ENCODE data around the gene IDUA.

Gene IDUA

GRCh38 chr4:955931-956381 lies 30.9 kb upstream of the IDUA start:
- no peak for DNase-seq (ENCODE audit: low read depth in 2 of 3, low spot score in 1 of 3)

- no peak for DNase-seq (ENCODE audit: low read depth in 2 of 3, low spot score in 1 of 3)
Observed at GRCh38 chr4:956531-957230, 30.2 kb upstream of the IDUA start.

GRCh38 chr4:957231-957580 lies 29.6 kb upstream of the IDUA start:
- no peak for DNase-seq (ENCODE audit: low read depth in 2 of 3, low spot score in 1 of 3)

- no peak for DNase-seq (ENCODE audit: low read depth in 2 of 3, low spot score in 1 of 3)
Observed at GRCh38 chr4:957581-958313, 29.1 kb upstream of the IDUA start.

- DNase-seq (ENCODE audit: low read depth in 2 of 3, low spot score in 1 of 3): no peak
Observed at GRCh38 chr4:958314-958665, 28.6 kb upstream of the IDUA start.

- no peak for DNase-seq (ENCODE audit: low read depth in 2 of 3, low spot score in 1 of 3)
Observed at GRCh38 chr4:958696-959337, 28.0 kb upstream of the IDUA start.

- DNase-seq (ENCODE audit: low read depth in 2 of 3, low spot score in 1 of 3): no peak
Observed at GRCh38 chr4:959338-960139, 27.3 kb upstream of the IDUA start.

- no peak for DNase-seq (ENCODE audit: low read depth in 2 of 3, low spot score in 1 of 3)
Observed at GRCh38 chr4:960140-960635, 26.7 kb upstream of the IDUA start.

- no peak for DNase-seq (ENCODE audit: low read depth in 2 of 3, low spot score in 1 of 3)
Observed at GRCh38 chr4:960636-961350, 26.1 kb upstream of the IDUA start.

GRCh38 chr4:961351-962230 lies 25.3 kb upstream of the IDUA start:
- DNase-seq (ENCODE audit: low read depth in 2 of 3, low spot score in 1 of 3): no peak

- DNase-seq (ENCODE audit: low read depth in 2 of 3, low spot score in 1 of 3): no peak
Observed at GRCh38 chr4:962231-963208, 24.3 kb upstream of the IDUA start.

- DNase-seq (ENCODE audit: low read depth in 2 of 3, low spot score in 1 of 3): no peak
Observed at GRCh38 chr4:963276-964225, 23.3 kb upstream of the IDUA start.

- no peak for DNase-seq (ENCODE audit: low read depth in 2 of 3, low spot score in 1 of 3)
Observed at GRCh38 chr4:964346-965025, 22.4 kb upstream of the IDUA start.

- DNase-seq (ENCODE audit: low read depth in 2 of 3, low spot score in 1 of 3): no peak
Observed at GRCh38 chr4:965048-965765, 21.6 kb upstream of the IDUA start.

- no peak for DNase-seq (ENCODE audit: low read depth in 2 of 3, low spot score in 1 of 3)
Observed at GRCh38 chr4:965766-966134, 21.1 kb upstream of the IDUA start.

Measured in stimulated activated CD4-positive, alpha-beta T cell treated with anti-CD3 and anti-CD28 coated beads, Interleukin-12 subunit alpha, Interleukin-12 subunit beta, amount 100 ng/mL, for 48 hours (primary cell).